Left lung (tissue), 10 donors: Measurements from ENCODE around the gene FGFRL1. TPM values are rescaled to one million over a fixed set of nuclear protein-coding genes. Genes with fewer than 3 reads are reported as not detected.

Experiments used
- ATAC-seq: fragments of 200-7000 bp; cut with Tn5 transposase; one replicate; pipeline ENCODE4 v1.9.1; 2020; ENCODE audit warnings: moderate library complexity
- DNase-seq, 4 donors: peaks; one replicate each; pipeline ENCODE4 v3.0.0-alpha.2; 2013 to 2020
- H3K27ac ChIP-seq, 2 donors: fragments of 200-600 bp; sonication (generic) in 1 of 2; one replicate each; pipeline versions ENCODE4 v1.5.0 to v1.8.0; 2020 to 2021
- H3K27me3 ChIP-seq, 2 donors: fragments of 200-600 bp; sonication (generic) in 1 of 2; one replicate each; pipeline versions ENCODE4 v1.5.0 to v1.8.0; 2020 to 2021
- H3K36me3 ChIP-seq, 2 donors: fragments of 200-600 bp; sonication (generic) in 1 of 2; one replicate each; pipeline versions ENCODE4 v1.5.0 to v1.8.0; 2020 to 2021
- H3K4me1 ChIP-seq, 2 donors: fragments of 200-600 bp; one replicate each; pipeline ENCODE4 v1.8.0; 2021
- H3K4me3 ChIP-seq, 2 donors: fragments of 200-600 bp; sonication (generic) in 1 of 2; one replicate each; pipeline versions ENCODE4 v1.5.0 to v1.8.0; 2020 to 2021; ENCODE audit warnings: mild to moderate bottlenecking in 1 of 2
- H3K9me3 ChIP-seq, 2 donors: fragments of 200-600 bp; sonication (generic) in 1 of 2; one replicate each; pipeline versions ENCODE4 v1.5.0 to v1.8.0; 2020 to 2021
- CTCF ChIP-seq, 2 donors: fragments of 200-600 bp; sonication (generic) in 1 of 2; IDR thresholded peaks; one replicate each; pipeline versions ENCODE4 v1.5.0 to v1.8.0; 2021; ENCODE audit warnings: antibody characterized with exemption in 2 of 2
- intact Hi-C, 2 donors: fragments of 100-400 bp; cut with DNase I; formaldehyde crosslinking; loops; one replicate each; pipeline versions ENCODE4 v1.11.2 to v1.14.2; 2022
- polyA plus RNA-seq, 6 donors: library from polyadenylated mRNA; unstranded; fragments of 120-200 nt; gene quantifications; one replicate each; pipeline ENCODE4 v1.2.1, GENCODE V29; 2013; ENCODE audit not compliant: insufficient read length in 6 of 6
- total RNA-seq, 2 donors: library from RNA; stranded (reverse); fragmentation: NEBNext Ultra II Directional; extraction: Animal tissue kit (Norgen Biotek cat#: 25700); gene quantifications; one replicate each; pipeline ENCODE4 v1.2.1, GENCODE V29; 2021
- donor health status: DM: no; HTN: yes; CAD: no.
- donor health status: DM: no; HTN: no; CAD: no.

Gene FGFRL1
- total and polyA plus RNA-seq, 8 donors, result 16.3 to 31.2 (median 21.3) TPM

- intact Hi-C loops, result no loop called here
- TF ChIP-seq CTCF (IDR thresholded peaks at IDR 0.05), result no peak
- no peaks in the 10 kb centered on the region for H3K4me1 ChIP-seq
- no peaks in the 10 kb centered on the region for H3K36me3 ChIP-seq
- no peaks in the 10 kb centered on the region for H3K9me3 ChIP-seq
- H3K27me3 ChIP-seq, result peaks cover 0 to 23% of the 10 kb centered on the region in 2 donors
- no peak overlapping the region for H3K4me3 ChIP-seq
- H3K27ac ChIP-seq, result no peak overlapping the region
- no peak for DNase-seq
- no peak for ATAC-seq
These were observed 63.8 kb downstream of the FGFRL1 start for GRCh38 chr4:1075225-1075624.

DNA sequence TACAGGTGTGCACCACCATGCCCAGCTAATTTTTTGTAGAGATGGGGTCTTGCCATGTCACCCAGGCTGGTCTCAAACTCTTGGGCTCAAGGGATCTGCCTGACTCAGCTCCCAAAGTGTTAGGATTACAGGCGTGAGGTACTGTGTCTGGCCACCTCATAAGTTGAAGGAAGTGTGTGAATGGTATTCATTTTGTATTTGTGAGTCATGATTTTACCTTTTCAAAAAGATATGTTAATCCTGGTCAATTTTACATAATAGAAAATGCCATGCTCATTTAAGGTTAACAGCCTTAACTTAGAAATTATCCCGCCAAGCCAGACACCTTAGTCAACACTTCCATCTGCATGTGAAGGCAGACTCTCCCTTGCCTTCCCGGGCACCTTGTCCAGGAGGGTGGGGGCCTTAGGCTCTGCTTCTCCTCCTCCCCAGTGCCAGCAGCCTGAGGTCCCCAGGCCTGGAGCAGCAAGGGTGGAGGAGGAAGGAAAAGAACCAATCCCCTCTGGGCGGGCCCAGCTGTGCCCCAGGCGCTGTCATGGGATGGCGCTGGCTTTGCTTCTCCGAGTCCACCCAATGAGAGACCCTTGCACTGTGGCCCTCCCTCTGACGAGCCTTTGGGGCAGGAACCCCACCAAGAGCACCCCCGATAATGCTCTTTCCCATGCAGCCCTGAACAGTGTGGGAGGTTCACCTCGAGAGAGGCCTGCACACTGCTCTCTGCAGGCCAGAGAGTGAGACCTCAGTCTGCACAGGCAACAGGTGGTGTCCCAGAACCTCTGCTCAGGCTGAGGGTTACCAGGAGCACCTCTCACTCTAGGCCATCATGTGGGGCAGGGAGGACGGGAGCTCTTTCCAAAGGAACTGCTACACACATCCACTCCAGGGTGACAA is 64.6 kb downstream of the FGFRL1 start:
- ATAC-seq, result no peak
- no peak for DNase-seq
- H3K27ac ChIP-seq, result no peak overlapping the region
- no peak for TF ChIP-seq CTCF (IDR thresholded peaks at IDR 0.05)
- intact Hi-C loops, result no loop called here
- H3K27me3 ChIP-seq, result peaks cover 0 to 30% of the 10 kb centered on the region in 2 donors
- no peaks in the 10 kb centered on the region for H3K9me3 ChIP-seq
- no peaks in the 10 kb centered on the region for H3K4me1 ChIP-seq
- no peaks in the 10 kb centered on the region for H3K36me3 ChIP-seq
- no peak overlapping the region for H3K4me3 ChIP-seq

Other genes starting within 250 kb of the FGFRL1 start
- 1 to 10 TPM; 3.1 to 3.2 TPM for gene CPLX1, start 185.5 kb upstream of the FGFRL1 start, total RNA-seq
- gene CPLX1, start 185.5 kb upstream of the FGFRL1 start, polyA plus RNA-seq, result 1 to 10 TPM in 5 of 6 donors, under 1 TPM in 1; 0.98 to 1.8 (median 1.3) TPM
- gene GAK, start 79.3 kb upstream of the FGFRL1 start, total RNA-seq, result 100 to 1,000 TPM; 109 to 121 TPM
- gene GAK, start 79.3 kb upstream of the FGFRL1 start, polyA plus RNA-seq, result 10 to 100 TPM; 42.7 to 67.9 (median 49.7) TPM
- gene TMEM175, start 79.2 kb upstream of the FGFRL1 start, total RNA-seq, result 10 to 100 TPM; 29.9 to 31.5 TPM
- gene TMEM175, start 79.2 kb upstream of the FGFRL1 start, polyA plus RNA-seq, result 10 to 100 TPM; 24.4 to 38.7 (median 25.7) TPM
- 10 to 100 TPM; 15.8 to 19.8 TPM for gene DGKQ, start 38.1 kb upstream of the FGFRL1 start, total RNA-seq
- gene DGKQ, start 38.1 kb upstream of the FGFRL1 start, polyA plus RNA-seq, result 1 to 10 TPM; 5.0 to 9.9 (median 5.7) TPM
- 10 to 100 TPM; 33.6 to 46.8 TPM for gene IDUA, start 24.6 kb upstream of the FGFRL1 start, total RNA-seq
- gene IDUA, start 24.6 kb upstream of the FGFRL1 start, polyA plus RNA-seq, result 10 to 100 TPM; 10.1 to 26.4 (median 18.4) TPM
- gene SLC26A1, start 18.2 kb upstream of the FGFRL1 start, total RNA-seq, result under 1 TPM; 0.35 to 0.39 TPM
- 1 to 10 TPM; 3.4 to 8.6 (median 6.7) TPM for gene SLC26A1, start 18.2 kb upstream of the FGFRL1 start, polyA plus RNA-seq
- gene RNF212, start 101.9 kb downstream of the FGFRL1 start, total RNA-seq, result 1 to 10 TPM; 7.2 to 9.8 TPM
- 10 to 100 TPM in 4 of 6 donors, 1 to 10 TPM in 2; 8.8 to 13.6 (median 11.8) TPM for gene RNF212, start 101.9 kb downstream of the FGFRL1 start, polyA plus RNA-seq
- gene SPON2, start 161.0 kb downstream of the FGFRL1 start, total RNA-seq, result 10 to 100 TPM; 66.0 to 94.2 TPM
- 10 to 100 TPM in 5 of 6 donors, 1 to 10 TPM in 1; 7.7 to 47.1 (median 18.9) TPM for gene SPON2, start 161.0 kb downstream of the FGFRL1 start, polyA plus RNA-seq
- gene CTBP1, start 237.5 kb downstream of the FGFRL1 start, total RNA-seq, result 100 to 1,000 TPM; 146 to 167 TPM
- gene CTBP1, start 237.5 kb downstream of the FGFRL1 start, polyA plus RNA-seq, result 100 to 1,000 TPM in 5 of 6 donors, 10 to 100 TPM in 1; 93.9 to 150 (median 121) TPM